Endothelial cell of umbilical vein (primary cell): ENCODE data around the gene PTGFRN. TPM values are rescaled to one million over a fixed set of nuclear protein-coding genes. Genes with fewer than 3 reads are reported as not detected.

Source experiments
- BruUV-seq: library from RNA; stranded (reverse); fragments of 400-500 nt; replicated peaks from 2 replicates; lab custom pipeline; 2021; lab: Mats Ljungman, UMichigan
- CTCF ChIA-PET: fragments of 300-600, 350-600 bp; sonication (Branson Sonifier 250); formaldehyde crosslinking; loops from one replicate; lab custom pipeline; 2021; ENCODE audit warnings: antibody characterized with exemption, inconsistent platforms; lab: Charles Lee
- POLR2A ChIA-PET: fragments of 300-600, 350-600 bp; sonication (Branson Sonifier 250); formaldehyde crosslinking; loops from one replicate; lab custom pipeline; 2021; ENCODE audit warnings: antibody characterized with exemption, inconsistent platforms; lab: Charles Lee
- DNase-seq: peaks from one replicate; pipeline ENCODE4 v3.0.0-alpha.2; 2011; ENCODE audit warnings: low read depth, low spot score
- FAIRE-seq: peaks from 2 replicates; lab custom pipeline; 2011; peaks lifted over from hg19 to GRCh38; lab: Jason Lieb, UNC
- H2AFZ ChIP-seq: 2 replicates; pipeline ENCODE4 v1.6.0; 2012; ENCODE audit warnings: low read depth, low read length, control low read depth, inconsistent platforms
- H3K27ac ChIP-seq: 2 replicates; pipeline ENCODE4 v1.5.1; 2011; ENCODE audit warnings: low read depth, mild to moderate bottlenecking, control low read depth, low read length, moderate library complexity; ENCODE audit not compliant: insufficient read depth
- H3K27me3 ChIP-seq, 2 experiments: 2 replicates each; pipeline versions ENCODE4 v1.6.0 to v1.6.1; 2011; ENCODE audit warnings: low read length in 2 of 2, mixed read lengths in 1 of 2; ENCODE audit not compliant: control insufficient read depth in 2 of 2, insufficient read depth in 2 of 2
- H3K36me3 ChIP-seq, 2 experiments: 2 replicates in 1 of 2; 3 replicates in 1 of 2; pipeline ENCODE4 v1.5.1; 2011; ENCODE audit warnings: low read length in 2 of 2, mild to moderate bottlenecking in 1 of 2, moderate library complexity in 1 of 2; ENCODE audit not compliant: control insufficient read depth in 2 of 2, insufficient read depth in 2 of 2; ENCODE audit errors: extremely low read depth in 1 of 2
- H3K4me1 ChIP-seq: 3 replicates; pipeline ENCODE4 v1.5.1; 2011; ENCODE audit warnings: mild to moderate bottlenecking, low read length; ENCODE audit not compliant: control insufficient read depth, insufficient read depth; ENCODE audit errors: extremely low read depth
- H3K4me2 ChIP-seq: 2 replicates; pipeline ENCODE4 v1.6.1; 2011; ENCODE audit warnings: low read length, control low read depth, mixed read lengths; ENCODE audit not compliant: insufficient read depth
- H3K4me3 ChIP-seq, 3 experiments: fragments of 200-600 bp in 1 of 3; sonication (generic), shearing (Covaris generic) in 1 of 3; replicated peaks in 1 of 3; 2 replicates each; pipeline ENCODE4 v1.5.1; 2011 to 2016; ENCODE audit warnings: control low read depth in 3 of 3, low read length in 3 of 3, mild to moderate bottlenecking in 2 of 3, inconsistent platforms in 1 of 3, low read depth in 1 of 3, moderate library complexity in 1 of 3; ENCODE audit not compliant: insufficient read depth in 1 of 3
- H3K79me2 ChIP-seq: 2 replicates; pipeline ENCODE4 v1.6.0; 2012; ENCODE audit warnings: low read length, inconsistent platforms; ENCODE audit not compliant: control insufficient read depth, insufficient read depth
- H3K9ac ChIP-seq: replicated peaks from 2 replicates; pipeline ENCODE3; 2011; ENCODE audit warnings: low read length, control low read depth; ENCODE audit not compliant: insufficient read depth; ENCODE audit errors: extremely low read depth
- H3K9me1 ChIP-seq: replicated peaks from 3 replicates; pipeline ENCODE4 v1.6.0; 2011; ENCODE audit warnings: mild to moderate bottlenecking, low read length; ENCODE audit not compliant: control insufficient read depth, insufficient read depth; ENCODE audit errors: extremely low read depth
- H3K9me3 ChIP-seq: replicated peaks from 2 replicates; pipeline ENCODE4 v1.5.1; 2012; ENCODE audit warnings: low read length, inconsistent platforms; ENCODE audit not compliant: control insufficient read depth, insufficient read depth
- H4K20me1 ChIP-seq: replicated peaks from 2 replicates; pipeline ENCODE3; 2011; ENCODE audit warnings: mild to moderate bottlenecking, low read length; ENCODE audit not compliant: control insufficient read depth, insufficient read depth; ENCODE audit errors: extremely low read depth
- CTCF ChIP-seq, 2 donors: IDR thresholded peaks; 1 replicate in 1 of 2; 2 replicates in 1 of 2; pipeline ENCODE4 v1.5.1; 2011; ENCODE audit warnings: low read length in 2 of 2, mild to moderate bottlenecking in 2 of 2, moderate library complexity in 2 of 2, control low read depth in 1 of 2, inconsistent platforms in 1 of 2, low read depth in 1 of 2; ENCODE audit not compliant: insufficient read depth in 1 of 2; ENCODE audit errors: extremely low read depth in 1 of 2
- EZH2 ChIP-seq: IDR thresholded peaks from 2 replicates; pipeline ENCODE4 v1.6.1; 2012; ENCODE audit warnings: borderline replicate concordance, low read depth, mild to moderate bottlenecking, moderate library complexity, low read length, inconsistent platforms; ENCODE audit not compliant: severe bottlenecking
- FOS ChIP-seq: IDR thresholded peaks from 2 replicates; pipeline ENCODE4 v1.6.1; 2011; ENCODE audit warnings: mild to moderate bottlenecking, low read length, moderate library complexity, borderline replicate concordance; ENCODE audit not compliant: insufficient read depth
- GATA2 ChIP-seq: IDR thresholded peaks from 2 replicates; pipeline ENCODE4 v1.7.0; 2011; ENCODE audit warnings: low read depth, mild to moderate bottlenecking, moderate library complexity, mixed read lengths, low read length; ENCODE audit not compliant: insufficient read length, insufficient read depth
- JUN ChIP-seq: IDR thresholded peaks from 2 replicates; pipeline ENCODE4 v1.6.1; 2011; ENCODE audit warnings: borderline replicate concordance, low read depth; ENCODE audit not compliant: insufficient read length, insufficient read depth
- MAX ChIP-seq: IDR thresholded peaks from 2 replicates; pipeline ENCODE4 v1.6.1; 2011; ENCODE audit not compliant: insufficient read depth, insufficient read length
- MYC ChIP-seq: IDR thresholded peaks from one replicate; pipeline ENCODE4 v1.6.1; 2011; ENCODE audit warnings: mild to moderate bottlenecking, low read depth, low read length
- POLR2A ChIP-seq: IDR thresholded peaks from 2 replicates; pipeline ENCODE4 v1.6.1; 2012; ENCODE audit warnings: low read depth, mild to moderate bottlenecking, control low read depth, low read length
- POLR2AphosphoS5 ChIP-seq: IDR thresholded peaks from 2 replicates; pipeline ENCODE4 v1.6.1; 2012; ENCODE audit warnings: low read depth, mild to moderate bottlenecking, control low read depth, low read length, moderate library complexity; ENCODE audit not compliant: insufficient read depth
- dilution Hi-C: fragments of 300-500 bp; cut with MboI; formaldehyde crosslinking; loops from one replicate; pipeline ENCODE4 v1.15.0; 2019; ENCODE audit warnings: low sequenced_read_pairs; ENCODE audit not compliant: extremely low pct_ligation_motif_present
- intact Hi-C: fragments of 100-400 bp; cut with micrococcal nuclease; formaldehyde crosslinking; loops from one replicate; pipeline ENCODE4 v1.10.0; 2022
- polyA plus RNA-seq, 4 experiments: library from polyadenylated mRNA; depleted of rRNA in 3 of 4; stranded (reverse) in 3 of 4; unstranded in 1 of 4; fragments of >200 nt; gene quantifications; 2 replicates each; pipeline versions ENCODE4 v1.2.1 to v1.2.3, GENCODE V29; 2011 to 2012; ENCODE audit warnings: missing spikeins in 1 of 4
- total RNA-seq: library from RNA; stranded (reverse); gene quantifications from 2 replicates; pipeline ENCODE4 v1.2.3, GENCODE V29; 2021

Gene PTGFRN
- total and polyA plus RNA-seq, 2 donors (not counting 3 experiments of a cell fraction or from before 2014, with no cell fraction given) = 39.6 to 60.7 TPM

- no peaks in the 10 kb centered on the region for H4K20me1 ChIP-seq
- intact Hi-C loops (no loop called here), dilution Hi-C loops (no loop called here)
- FAIRE-seq (no peak), DNase-seq (no peak)
- no peak overlapping the region for H3K4me2 ChIP-seq
- H3K9me1 ChIP-seq = no peaks in the 10 kb centered on the region
- H3K9me3 ChIP-seq = no peaks in the 10 kb centered on the region
- no peak for TF ChIP-seq MAX
- TF ChIP-seq FOS = no peak
- TF ChIP-seq CTCF (IDR thresholded peaks at IDR 0.05; ENCODE audit: extremely low read depth in 1 of 2, insufficient read depth in 1 of 2, low read depth in 1 of 2, low read length in 2 of 2) = no peak
- no peak for TF ChIP-seq POLR2AphosphoS5
- TF ChIP-seq POLR2A = no peak
- no peak for TF ChIP-seq JUN
- no peak for TF ChIP-seq GATA2
- TF ChIP-seq EZH2 = no peak
- no peak for TF ChIP-seq MYC
- H2AFZ ChIP-seq = no peak overlapping the region
- peaks cover 11 to 17% of the 10 kb centered on the region in 2 experiments for H3K27me3 ChIP-seq
- no peak overlapping the region for H3K9ac ChIP-seq
- no peaks in the 10 kb centered on the region for H3K4me1 ChIP-seq
- H3K27ac ChIP-seq = no peak overlapping the region
- no TSS peak for BruUV-seq
- no peak overlapping the region for H3K4me3 ChIP-seq
- ChIA-PET CTCF (interaction anchor here (1.1 kb wide), 1 partner anchor 8 kb away, joined by 3 read pairs; no protein-coding TSS in a partner anchor), POLR2A (no interaction called here)
- H3K79me2 ChIP-seq = no peaks in the 10 kb centered on the region
- H3K36me3 ChIP-seq = no peaks in the 10 kb centered on the region
Observed at GRCh38 chr1:116904791-116905320, 4.9 kb upstream of the PTGFRN start.
